Lower leg skin (tissue), 3 donors: ENCODE results near the gene UBA1.

Experiments
- POLR2A ChIP-seq, 2 donors: fragments of 450-650 bp; IDR thresholded peaks; one replicate each; pipeline ENCODE4 v1.6.1; 2016 to 2017; ENCODE audit warnings: antibody characterized with exemption in 2 of 2, mild to moderate bottlenecking in 1 of 2, moderate library complexity in 1 of 2
- TF ChIP-seq, protein P1 (sequence below), 3 donors: fragments of 450-650 bp; IDR thresholded peaks; one replicate each; pipeline ENCODE4 v1.5.1; 2016; ENCODE audit warnings: antibody characterized with exemption in 3 of 3, mild to moderate bottlenecking in 3 of 3, moderate library complexity in 2 of 3

DNA sequence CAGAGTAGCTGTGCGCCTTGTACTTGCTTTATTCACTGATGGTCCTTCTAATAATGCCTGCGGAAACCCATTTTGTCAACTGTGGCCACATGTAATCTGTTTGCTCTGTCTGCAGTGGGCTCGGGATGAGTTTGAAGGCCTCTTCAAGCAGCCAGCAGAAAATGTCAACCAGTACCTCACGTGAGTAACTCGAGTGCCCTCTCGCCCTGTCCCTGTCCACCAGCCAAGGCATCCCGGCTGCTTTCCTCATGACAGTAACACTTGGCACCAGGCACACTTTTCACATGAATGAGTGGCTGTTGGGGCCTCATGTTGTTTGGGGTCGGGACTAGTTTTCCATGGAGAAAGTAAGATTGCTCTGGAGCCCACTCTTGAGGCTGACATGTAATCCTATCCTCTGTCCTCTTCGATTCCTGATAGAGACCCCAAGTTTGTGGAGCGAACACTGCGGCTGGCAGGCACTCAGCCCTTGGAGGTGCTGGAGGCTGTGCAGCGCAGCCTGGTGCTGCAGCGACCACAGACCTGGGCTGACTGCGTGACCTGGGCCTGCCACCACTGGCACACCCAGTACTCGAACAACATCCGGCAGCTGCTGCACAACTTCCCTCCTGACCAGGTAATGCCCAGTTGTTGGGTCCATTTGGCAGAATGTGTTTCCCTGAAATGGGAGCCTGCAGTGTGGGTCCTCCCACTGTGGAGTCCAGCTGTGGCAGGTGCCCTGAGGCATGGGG, 16.0 kb downstream of the UBA1 start:
- TF ChIP-seq, protein P1, sequence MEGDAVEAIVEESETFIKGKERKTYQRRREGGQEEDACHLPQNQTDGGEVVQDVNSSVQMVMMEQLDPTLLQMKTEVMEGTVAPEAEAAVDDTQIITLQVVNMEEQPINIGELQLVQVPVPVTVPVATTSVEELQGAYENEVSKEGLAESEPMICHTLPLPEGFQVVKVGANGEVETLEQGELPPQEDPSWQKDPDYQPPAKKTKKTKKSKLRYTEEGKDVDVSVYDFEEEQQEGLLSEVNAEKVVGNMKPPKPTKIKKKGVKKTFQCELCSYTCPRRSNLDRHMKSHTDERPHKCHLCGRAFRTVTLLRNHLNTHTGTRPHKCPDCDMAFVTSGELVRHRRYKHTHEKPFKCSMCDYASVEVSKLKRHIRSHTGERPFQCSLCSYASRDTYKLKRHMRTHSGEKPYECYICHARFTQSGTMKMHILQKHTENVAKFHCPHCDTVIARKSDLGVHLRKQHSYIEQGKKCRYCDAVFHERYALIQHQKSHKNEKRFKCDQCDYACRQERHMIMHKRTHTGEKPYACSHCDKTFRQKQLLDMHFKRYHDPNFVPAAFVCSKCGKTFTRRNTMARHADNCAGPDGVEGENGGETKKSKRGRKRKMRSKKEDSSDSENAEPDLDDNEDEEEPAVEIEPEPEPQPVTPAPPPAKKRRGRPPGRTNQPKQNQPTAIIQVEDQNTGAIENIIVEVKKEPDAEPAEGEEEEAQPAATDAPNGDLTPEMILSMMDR (IDR thresholded peaks at IDR 0.05), result no peak
- no peak for TF ChIP-seq POLR2A (IDR thresholded peaks at IDR 0.05)
